ENCODE data around the gene KLK2.

The KLK2 gene

GRCh38 chr19:50873056-50873455 lies at the start of gene KLK2:
KLK2 (plus strand) TSS chr19:50873439; CDS start chr19:50873474, 35 bp downstream.
- no peaks in the 10 kb centered on the region for H3K9me3 Mint-ChIP-seq
- no peaks in the 10 kb centered on the region for H3K4me1 Mint-ChIP-seq (ENCODE audit: low read depth)
- no peak within 1 kb of the TSS for H3K27ac Mint-ChIP-seq
- H3K4me3 Mint-ChIP-seq = no peak within 1 kb of the TSS
- H3K27me3 Mint-ChIP-seq (ENCODE audit: low read depth) = peaks cover 16% of the 10 kb centered on the region
- H3K36me3 Mint-ChIP-seq (ENCODE audit: low read depth) = no peaks in the 10 kb centered on the region
- DNase-seq (ENCODE audit: low spot score) = no peak

GRCh38 chr19:50826492-50827240 lies 46.6 kb upstream of the KLK2 start:
- Mint-ChIP-seq H3K9me3 (no peaks in the 10 kb centered on the region), H3K27ac (no peak overlapping the region), H3K27me3 (ENCODE audit: low read depth) (peaks cover 17% of the 10 kb centered on the region), H3K4me3 (no peak overlapping the region), H3K36me3 (ENCODE audit: low read depth) (no peaks in the 10 kb centered on the region), H3K4me1 (ENCODE audit: low read depth) (no peaks in the 10 kb centered on the region)
- DNase-seq (ENCODE audit: low spot score) = no peak

- Mint-ChIP-seq H3K4me1 (ENCODE audit: low read depth) (no peaks in the 10 kb centered on the region), H3K27me3 (ENCODE audit: low read depth) (peaks cover 9% of the 10 kb centered on the region), H3K36me3 (ENCODE audit: low read depth) (no peaks in the 10 kb centered on the region), H3K27ac (no peak overlapping the region), H3K9me3 (no peaks in the 10 kb centered on the region), H3K4me3 (no peak overlapping the region)
- no peak for DNase-seq (ENCODE audit: low spot score)
These were observed 45.8 kb upstream of the KLK2 start for GRCh38 chr19:50827476-50827875.

- H3K9me3 Mint-ChIP-seq = no peaks in the 10 kb centered on the region
- no peak overlapping the region for H3K27ac Mint-ChIP-seq
- H3K27me3 Mint-ChIP-seq (ENCODE audit: low read depth) = peaks cover 8% of the 10 kb centered on the region
- no peaks in the 10 kb centered on the region for H3K4me1 Mint-ChIP-seq (ENCODE audit: low read depth)
- DNase-seq (ENCODE audit: low spot score) = no peak
- H3K4me3 Mint-ChIP-seq = no peak overlapping the region
- no peaks in the 10 kb centered on the region for H3K36me3 Mint-ChIP-seq (ENCODE audit: low read depth)
These were observed 43.4 kb upstream of the KLK2 start for GRCh38 chr19:50829801-50830200.

- Mint-ChIP-seq H3K4me1 (ENCODE audit: low read depth) (peaks cover 3% of the 10 kb centered on the region), H3K27me3 (ENCODE audit: low read depth) (peaks cover 11% of the 10 kb centered on the region), H3K4me3 (no peak overlapping the region), H3K9me3 (no peaks in the 10 kb centered on the region), H3K27ac (no peak overlapping the region), H3K36me3 (ENCODE audit: low read depth) (no peaks in the 10 kb centered on the region)
- DNase-seq (ENCODE audit: low spot score) = no peak
These were observed 42.8 kb upstream of the KLK2 start for GRCh38 chr19:50830266-50831025.

GRCh38 chr19:50831026-50831396 lies 42.2 kb upstream of the KLK2 start:
- Mint-ChIP-seq H3K4me3 (no peak overlapping the region), H3K36me3 (ENCODE audit: low read depth) (no peaks in the 10 kb centered on the region), H3K4me1 (ENCODE audit: low read depth) (peaks cover 5% of the 10 kb centered on the region), H3K27ac (no peak overlapping the region), H3K9me3 (no peaks in the 10 kb centered on the region), H3K27me3 (ENCODE audit: low read depth) (peaks cover 11% of the 10 kb centered on the region)
- DNase-seq (ENCODE audit: low spot score) = no peak

GRCh38 chr19:50832666-50833065 lies 40.6 kb upstream of the KLK2 start:
- Mint-ChIP-seq H3K36me3 (ENCODE audit: low read depth) (no peaks in the 10 kb centered on the region), H3K4me1 (ENCODE audit: low read depth) (peaks cover 11% of the 10 kb centered on the region), H3K27ac (no peak overlapping the region), H3K27me3 (ENCODE audit: low read depth) (peaks cover 26% of the 10 kb centered on the region), H3K9me3 (no peaks in the 10 kb centered on the region), H3K4me3 (no peak overlapping the region)
- no peak for DNase-seq (ENCODE audit: low spot score)

- H3K27ac Mint-ChIP-seq = no peak within 1 kb of the TSS
- DNase-seq (ENCODE audit: low spot score) = no peak
- no peak within 1 kb of the TSS for H3K4me3 Mint-ChIP-seq
- H3K27me3 Mint-ChIP-seq (ENCODE audit: low read depth) = peaks cover 28% of the 10 kb centered on the region
- peaks cover 12% of the 10 kb centered on the region for H3K4me1 Mint-ChIP-seq (ENCODE audit: low read depth)
- no peaks in the 10 kb centered on the region for H3K9me3 Mint-ChIP-seq
- no peaks in the 10 kb centered on the region for H3K36me3 Mint-ChIP-seq (ENCODE audit: low read depth)
These were observed 40.0 kb upstream of the KLK2 start, which contains the start of gene KLK15 for GRCh38 chr19:50833117-50833801. KLK15 (minus strand) TSS chr19:50833574; CDS start chr19:50831492, 2,082 bp downstream.

GRCh38 chr19:50833802-50834167 lies 39.5 kb upstream of the KLK2 start:
- H3K27ac Mint-ChIP-seq = no peak overlapping the region
- H3K27me3 Mint-ChIP-seq (ENCODE audit: low read depth) = peaks cover 30% of the 10 kb centered on the region

GRCh38 chr19:50835103-50835784 lies 38.0 kb upstream of the KLK2 start:
- H3K27me3 Mint-ChIP-seq (ENCODE audit: low read depth) = peaks cover 30% of the 10 kb centered on the region
- peak overlapping the region; percentile 83 for H3K4me3 Mint-ChIP-seq
- H3K36me3 Mint-ChIP-seq (ENCODE audit: low read depth) = no peaks in the 10 kb centered on the region
- peaks cover 14% of the 10 kb centered on the region for H3K4me1 Mint-ChIP-seq (ENCODE audit: low read depth)
- no peaks in the 10 kb centered on the region for H3K9me3 Mint-ChIP-seq
- DNase-seq (ENCODE audit: low spot score) = no peak
- peak overlapping the region; percentile 31 for H3K27ac Mint-ChIP-seq

More at GRCh38 chr19:50833802-50834167, 39.5 kb upstream of the KLK2 start:
- no peak for DNase-seq (ENCODE audit: low spot score)
- H3K9me3 Mint-ChIP-seq = no peaks in the 10 kb centered on the region
- H3K36me3 Mint-ChIP-seq (ENCODE audit: low read depth) = no peaks in the 10 kb centered on the region
- peaks cover 14% of the 10 kb centered on the region for H3K4me1 Mint-ChIP-seq (ENCODE audit: low read depth)
- H3K4me3 Mint-ChIP-seq = no peak overlapping the region

GRCh38 chr19:50835785-50836542 lies 37.3 kb upstream of the KLK2 start:
- peaks cover 14% of the 10 kb centered on the region for H3K4me1 Mint-ChIP-seq (ENCODE audit: low read depth)
- peak; percentile 83 for DNase-seq (ENCODE audit: low spot score)
- H3K27ac Mint-ChIP-seq = peak overlapping the region; percentile 26
- H3K27me3 Mint-ChIP-seq (ENCODE audit: low read depth) = peaks cover 30% of the 10 kb centered on the region
- peak overlapping the region; percentile 83 for H3K4me3 Mint-ChIP-seq
- no peaks in the 10 kb centered on the region for H3K36me3 Mint-ChIP-seq (ENCODE audit: low read depth)
- H3K9me3 Mint-ChIP-seq = no peaks in the 10 kb centered on the region

GRCh38 chr19:50836543-50837195 lies 36.6 kb upstream of the KLK2 start:
- peaks cover 14% of the 10 kb centered on the region for H3K4me1 Mint-ChIP-seq (ENCODE audit: low read depth)
- H3K4me3 Mint-ChIP-seq = peak overlapping the region; percentile 83
- H3K36me3 Mint-ChIP-seq (ENCODE audit: low read depth) = no peaks in the 10 kb centered on the region
- H3K9me3 Mint-ChIP-seq = no peaks in the 10 kb centered on the region
- H3K27me3 Mint-ChIP-seq (ENCODE audit: low read depth) = peaks cover 26% of the 10 kb centered on the region
- H3K27ac Mint-ChIP-seq = peak overlapping the region; percentile 55
- DNase-seq (ENCODE audit: low spot score) = no peak

- no peaks in the 10 kb centered on the region for H3K9me3 Mint-ChIP-seq
- H3K4me3 Mint-ChIP-seq = peak overlapping the region; percentile 61
- peaks cover 14% of the 10 kb centered on the region for H3K4me1 Mint-ChIP-seq (ENCODE audit: low read depth)
- no peak for DNase-seq (ENCODE audit: low spot score)
- H3K27me3 Mint-ChIP-seq (ENCODE audit: low read depth) = peaks cover 26% of the 10 kb centered on the region
- H3K27ac Mint-ChIP-seq = no peak overlapping the region
- no peaks in the 10 kb centered on the region for H3K36me3 Mint-ChIP-seq (ENCODE audit: low read depth)
These were observed 35.9 kb upstream of the KLK2 start for GRCh38 chr19:50837300-50837699.
